ENCODE data around the gene HMX3. TPM values are rescaled to one million over a fixed set of nuclear protein-coding genes. Genes with fewer than 3 reads are reported as not detected.

Gene HMX3
- total and polyA plus RNA-seq, 11 donors: 0.27 TPM; not detected in 10

DNA sequence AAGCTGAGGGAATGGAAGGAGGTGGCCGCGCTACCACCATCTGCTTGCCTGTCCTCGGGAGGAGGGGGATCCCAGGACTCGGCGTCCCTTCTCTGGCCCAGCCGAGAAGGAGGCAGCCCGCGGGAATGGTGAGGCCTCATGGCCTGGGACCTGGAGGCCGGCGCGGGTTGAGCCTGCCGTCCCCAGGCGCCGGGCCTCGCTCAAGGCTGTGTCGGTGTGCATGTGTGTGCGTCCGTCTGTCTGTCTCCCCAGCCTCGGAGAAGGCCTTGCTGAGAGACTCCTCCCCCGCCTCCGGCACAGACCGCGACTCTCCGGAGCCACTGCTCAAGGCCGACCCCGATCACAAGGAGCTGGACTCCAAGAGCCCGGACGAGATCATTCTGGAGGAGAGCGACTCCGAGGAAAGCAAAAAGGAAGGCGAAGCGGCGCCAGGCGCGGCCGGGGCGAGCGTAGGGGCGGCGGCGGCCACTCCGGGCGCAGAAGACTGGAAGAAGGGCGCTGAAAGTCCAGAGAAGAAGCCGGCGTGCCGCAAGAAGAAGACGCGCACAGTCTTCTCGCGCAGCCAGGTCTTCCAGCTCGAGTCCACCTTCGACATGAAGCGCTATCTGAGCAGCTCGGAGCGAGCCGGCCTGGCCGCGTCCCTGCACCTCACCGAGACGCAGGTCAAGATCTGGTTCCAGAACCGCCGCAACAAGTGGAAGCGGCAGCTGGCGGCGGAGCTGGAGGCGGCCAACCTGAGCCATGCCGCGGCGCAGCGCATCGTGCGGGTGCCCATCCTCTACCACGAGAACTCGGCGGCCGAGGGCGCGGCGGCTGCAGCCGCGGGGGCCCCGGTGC is 1.3 kb downstream of the HMX3 start:
- intact Hi-C loops (cut with DNase I): loop anchor here in 2 of 10 donors (10.0 kb wide), 2 partner anchors 248 to 828 kb away; no protein-coding TSS in a partner anchor
- Histone ChIP-seq H3K27ac (no peak overlapping the region), H3K4me3 (peak overlapping the region in 11 of 12 donors; percentile 5 to 56 (median 23)), H3K27me3 (peaks cover 91 to 100% (median 100%) of the 10 kb centered on the region in 9 donors), H3K9me3 (no peaks in the 10 kb centered on the region), H3K4me1 (peaks cover 9 to 66% (median 44%) of the 10 kb centered on the region in 12 donors), H3K36me3 (no peaks in the 10 kb centered on the region)
- DNase-seq (no peak), ATAC-seq (no peak)
- WGBS, 4 donors: 0 to 2% (median 1%) methylated on average over 26 to 83 of the region's 83 CpGs
- no peak for TF ChIP-seq POLR2A (IDR thresholded peaks at IDR 0.05)
- TF ChIP-seq, protein P1, sequence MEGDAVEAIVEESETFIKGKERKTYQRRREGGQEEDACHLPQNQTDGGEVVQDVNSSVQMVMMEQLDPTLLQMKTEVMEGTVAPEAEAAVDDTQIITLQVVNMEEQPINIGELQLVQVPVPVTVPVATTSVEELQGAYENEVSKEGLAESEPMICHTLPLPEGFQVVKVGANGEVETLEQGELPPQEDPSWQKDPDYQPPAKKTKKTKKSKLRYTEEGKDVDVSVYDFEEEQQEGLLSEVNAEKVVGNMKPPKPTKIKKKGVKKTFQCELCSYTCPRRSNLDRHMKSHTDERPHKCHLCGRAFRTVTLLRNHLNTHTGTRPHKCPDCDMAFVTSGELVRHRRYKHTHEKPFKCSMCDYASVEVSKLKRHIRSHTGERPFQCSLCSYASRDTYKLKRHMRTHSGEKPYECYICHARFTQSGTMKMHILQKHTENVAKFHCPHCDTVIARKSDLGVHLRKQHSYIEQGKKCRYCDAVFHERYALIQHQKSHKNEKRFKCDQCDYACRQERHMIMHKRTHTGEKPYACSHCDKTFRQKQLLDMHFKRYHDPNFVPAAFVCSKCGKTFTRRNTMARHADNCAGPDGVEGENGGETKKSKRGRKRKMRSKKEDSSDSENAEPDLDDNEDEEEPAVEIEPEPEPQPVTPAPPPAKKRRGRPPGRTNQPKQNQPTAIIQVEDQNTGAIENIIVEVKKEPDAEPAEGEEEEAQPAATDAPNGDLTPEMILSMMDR (IDR thresholded peaks at IDR 0.05): no peak

DNA sequence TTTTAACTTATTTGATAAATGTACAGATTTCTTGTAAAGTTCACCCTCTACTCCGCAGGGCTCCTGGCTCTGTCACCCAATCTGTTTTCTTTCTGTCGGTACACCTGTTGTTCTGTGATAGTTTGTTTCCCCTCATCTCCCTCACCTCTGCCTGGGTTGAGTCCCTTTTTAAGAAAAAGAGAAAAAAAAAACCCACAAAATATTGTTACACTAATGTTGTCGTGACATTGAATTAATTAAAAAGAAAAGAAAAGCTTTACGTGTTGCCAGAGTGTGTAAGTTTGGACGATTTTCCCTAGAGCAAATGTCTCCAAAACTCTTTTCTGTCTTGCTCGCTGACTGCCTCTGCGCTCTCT is 3.4 kb downstream of the HMX3 start:
- Histone ChIP-seq H3K4me1 (peaks cover 9 to 61% (median 32%) of the 10 kb centered on the region in 12 donors), H3K4me3 (no peak overlapping the region), H3K9me3 (no peaks in the 10 kb centered on the region), H3K36me3 (no peaks in the 10 kb centered on the region), H3K27ac (no peak overlapping the region), H3K27me3 (peaks cover 89 to 100% (median 100%) of the 10 kb centered on the region in 9 donors)
- DNase-seq: no peak
- TF ChIP-seq POLR2A (IDR thresholded peaks at IDR 0.05): no peak
- TF ChIP-seq, protein P1 (IDR thresholded peaks at IDR 0.05): no peak
- WGBS, 4 donors: 5 to 9% (median 7%) methylated on average over 7 of the region's 7 CpGs
- no peak for ATAC-seq
- intact Hi-C loops (cut with DNase I): loop anchor here in 2 of 10 donors (10.0 kb wide), 2 partner anchors 246 to 826 kb away; no protein-coding TSS in a partner anchor

DNA sequence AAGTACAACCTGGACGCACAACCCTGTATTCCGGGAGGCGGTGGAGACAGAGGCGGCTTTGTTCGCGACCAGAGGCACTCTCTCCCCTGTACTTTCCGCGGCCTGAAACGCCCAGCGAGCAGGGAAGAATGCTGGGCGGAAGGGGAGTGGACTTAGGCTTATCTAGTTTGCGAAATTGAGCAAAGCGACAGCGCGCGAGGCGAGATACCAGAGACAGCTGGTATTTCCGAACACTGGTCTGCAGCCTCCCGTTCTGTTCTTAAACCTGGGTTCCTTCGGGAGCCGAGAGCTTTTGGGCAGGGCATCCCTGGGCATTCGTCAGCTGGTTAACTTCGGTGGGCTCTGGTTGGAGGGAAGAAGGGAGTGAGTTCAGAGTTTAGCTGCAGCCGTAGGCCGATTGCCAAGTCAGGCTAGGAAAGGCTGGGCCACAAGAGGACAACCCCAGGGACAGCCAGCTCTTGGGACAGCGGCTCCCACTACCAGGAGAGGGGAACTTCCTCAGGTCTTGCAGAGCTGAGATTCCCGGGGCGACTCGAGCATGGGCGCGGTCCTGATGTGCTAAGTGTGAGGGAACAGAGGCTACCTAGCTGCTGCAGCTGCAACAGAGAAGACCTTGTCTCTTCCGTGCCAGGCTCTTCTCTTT is 3.9 kb downstream of the HMX3 start:
- peaks cover 9 to 56% (median 30%) of the 10 kb centered on the region in 12 donors for H3K4me1 ChIP-seq
- no peak for ATAC-seq
- intact Hi-C loops (cut with DNase I): loop anchor here in 2 of 10 donors (10.0 kb wide), 2 partner anchors 245 to 825 kb away; no protein-coding TSS in a partner anchor
- peaks cover 84 to 100% (median 100%) of the 10 kb centered on the region in 9 donors for H3K27me3 ChIP-seq
- no peak overlapping the region for H3K4me3 ChIP-seq
- no peak for DNase-seq
- no peaks in the 10 kb centered on the region for H3K36me3 ChIP-seq
- no peak for TF ChIP-seq POLR2A (IDR thresholded peaks at IDR 0.05)
- TF ChIP-seq, protein P1 (IDR thresholded peaks at IDR 0.05): no peak
- no peaks in the 10 kb centered on the region for H3K9me3 ChIP-seq
- WGBS, 4 donors: 2 to 8% (median 3%) methylated on average over 31 to 32 of the region's 32 CpGs
- H3K27ac ChIP-seq: no peak overlapping the region
